Stomach (tissue), 9 donors: Measurements from ENCODE around the gene MRE11. TPM values are rescaled to one million over a fixed set of nuclear protein-coding genes. Genes with fewer than 3 reads are reported as not detected.

Experiments used
- DNase-seq, 2 donors: peaks; one replicate each; pipeline versions ENCODE4 v3.0.0 to v3.0.0-alpha.2; 2013 to 2019
- H3K27ac ChIP-seq, 5 donors: fragments of 200-600 bp in 4 of 5; sonication (generic) in 4 of 5; one replicate each; pipeline ENCODE4 v1.5.1; 2013 to 2019; ENCODE audit warnings: mild to moderate bottlenecking in 1 of 5, moderate library complexity in 1 of 5
- H3K27me3 ChIP-seq, 3 donors: fragments of 200-600 bp; sonication (generic); one replicate each; pipeline ENCODE4 v1.5.1; 2017 to 2019; ENCODE audit warnings: mixed run types in 1 of 3
- H3K36me3 ChIP-seq, 4 donors: fragments of 200-600 bp; sonication (generic); 1 replicate in 3 of 4; 2 replicates in 1 of 4; pipeline ENCODE4 v1.5.1; 2016 to 2019
- H3K4me1 ChIP-seq, 4 donors: fragments of 200-600 bp; sonication (generic); one replicate each; pipeline ENCODE4 v1.5.1; 2016 to 2019
- H3K4me3 ChIP-seq, 4 donors: fragments of 200-600 bp; sonication (generic) in 3 of 4; one replicate each; pipeline ENCODE4 v1.5.1; 2016 to 2019; ENCODE audit warnings: mild to moderate bottlenecking in 1 of 4
- H3K9me3 ChIP-seq, 4 donors: fragments of 200-600 bp; sonication (generic); one replicate each; pipeline ENCODE4 v1.5.1; 2016 to 2019
- CTCF ChIP-seq, 7 experiments: fragments of 450-650 bp in 4 of 7; fragments of 200-600 bp in 3 of 7; sonication (generic) in 3 of 7; IDR thresholded peaks; one replicate each; pipeline ENCODE4 v1.5.1; 2016 to 2019; ENCODE audit warnings: antibody characterized with exemption in 7 of 7, control low read depth in 2 of 7, mild to moderate bottlenecking in 1 of 7
- EP300 ChIP-seq: sonication (generic); formaldehyde crosslinking; IDR thresholded peaks from one replicate; pipeline ENCODE4 v1.6.1; 2017; ENCODE audit warnings: antibody characterized with exemption
- POLR2A ChIP-seq, 4 donors: fragments of 450-650 bp; IDR thresholded peaks; one replicate each; pipeline ENCODE4 v1.6.1; 2016; ENCODE audit warnings: antibody characterized with exemption in 4 of 4, control low read depth in 2 of 4, mild to moderate bottlenecking in 1 of 4, moderate library complexity in 1 of 4
- POLR2AphosphoS5 ChIP-seq, 3 donors: sonication (generic); formaldehyde crosslinking; IDR thresholded peaks; one replicate each; pipeline ENCODE4 v1.6.1; 2016; ENCODE audit warnings: antibody characterized with exemption in 3 of 3
- WGBS, 5 donors: extraction: QIAGEN DNeasy Blood & Tissue Kit in 3 of 5; methylation state at CpG; one replicate each; pipeline versions ENCODE4 v1.1.5 to v1.1.7; 2013 to 2018; 5-methylcytosine and 5-hydroxymethylcytosine counted together
- intact Hi-C: fragments of 100-400 bp; cut with DNase I; formaldehyde crosslinking; loops from one replicate; pipeline ENCODE4 v1.15.1; 2023; ENCODE audit warnings: low total_unique reads
- polyA plus RNA-seq, 3 donors: library from polyadenylated mRNA; stranded (reverse); fragments of 200-250 nt; gene quantifications; one replicate each; pipeline ENCODE4 v1.2.3, GENCODE V29; 2013
- total RNA-seq, 5 donors: library from RNA; depleted of rRNA; stranded (reverse); fragments of >200 nt; gene quantifications; one replicate each; pipeline versions ENCODE4 v1.1.0 to v1.2.3, GENCODE V29; 2014 to 2016
- donor health status: healthy with polysubstance abuse.
- donor health status: Bipolar disorder and iron deficiency.
- donor health status: healthy.

The MRE11 gene
- total and polyA plus RNA-seq, 8 donors = 1.5 to 39.3 (median 6.3) TPM

GRCh38 chr11:94418123-94418765, 75.4 kb downstream of the MRE11 start:
- Histone ChIP-seq H3K9me3 (no peaks in the 10 kb centered on the region), H3K4me1 (no peaks in the 10 kb centered on the region), H3K4me3 (no peak overlapping the region), H3K27me3 (no peaks in the 10 kb centered on the region), H3K27ac (no peak overlapping the region), H3K36me3 (peaks cover 0 to 49% (median 45%) of the 10 kb centered on the region in 4 donors)
- DNase-seq = no peak
- WGBS, 5 donors = 67 to 87% (median 83%) methylated on average over 3 of the region's 3 CpGs
- intact Hi-C loops = no loop called here
- TF ChIP-seq EP300 = no peak
- no peak for TF ChIP-seq POLR2AphosphoS5 (IDR thresholded peaks at IDR 0.05)
- TF ChIP-seq CTCF (IDR thresholded peaks at IDR 0.05) = no peak
- no peak for TF ChIP-seq POLR2A (IDR thresholded peaks at IDR 0.05)

GRCh38 chr11:94417386-94417987, 76.2 kb downstream of the MRE11 start:
- WGBS, 5 donors = 57 to 67% (median 64%) methylated on average over 4 of the region's 4 CpGs
- Histone ChIP-seq H3K27ac (no peak overlapping the region), H3K4me1 (no peaks in the 10 kb centered on the region), H3K9me3 (no peaks in the 10 kb centered on the region), H3K4me3 (no peak overlapping the region), H3K36me3 (peaks cover 0 to 42% (median 37%) of the 10 kb centered on the region in 4 donors), H3K27me3 (no peaks in the 10 kb centered on the region)
- TF ChIP-seq EP300 (no peak), CTCF (IDR thresholded peaks at IDR 0.05) (peak in 4 of 7 experiments; percentile 9 to 42 (median 26))
- DNase-seq = peak in 1 of 2 donors; percentile 57
- intact Hi-C loops = no loop called here

- Histone ChIP-seq H3K27me3 (peaks cover 0 to 27% (median 16%) of the 10 kb centered on the region in 3 donors), H3K4me1 (peaks cover 7 to 14% (median 11%) of the 10 kb centered on the region in 4 donors), H3K36me3 (no peaks in the 10 kb centered on the region), H3K9me3 (peaks cover 0 to 12% (median 3%) of the 10 kb centered on the region in 4 donors), H3K4me3 (no peak overlapping the region), H3K27ac (no peak overlapping the region)
- intact Hi-C loops = no loop called here
- TF ChIP-seq EP300 (no peak), POLR2AphosphoS5 (IDR thresholded peaks at IDR 0.05) (no peak), CTCF (IDR thresholded peaks at IDR 0.05) (no peak), POLR2A (IDR thresholded peaks at IDR 0.05) (no peak)
- no peak for DNase-seq
- WGBS, 5 donors = 87 to 95% (median 91%) methylated on average over 4 of the region's 4 CpGs
Measured at GRCh38 chr11:94405062-94405833, 88.4 kb downstream of the MRE11 start.

GRCh38 chr11:94402355-94402754, 91.3 kb downstream of the MRE11 start:
- DNase-seq = no peak
- Histone ChIP-seq H3K4me3 (no peak overlapping the region), H3K27ac (no peak overlapping the region), H3K27me3 (peaks cover 0 to 45% (median 22%) of the 10 kb centered on the region in 3 donors), H3K4me1 (peaks cover 7 to 14% (median 11%) of the 10 kb centered on the region in 4 donors), H3K36me3 (no peaks in the 10 kb centered on the region), H3K9me3 (peaks cover 0 to 10% (median 3%) of the 10 kb centered on the region in 4 donors)
- intact Hi-C loops = no loop called here
- TF ChIP-seq POLR2AphosphoS5 (IDR thresholded peaks at IDR 0.05) (no peak), CTCF (IDR thresholded peaks at IDR 0.05) (no peak), POLR2A (IDR thresholded peaks at IDR 0.05) (no peak), EP300 (no peak)
- 6 to 25% (median 18%) methylated on average over 1 of the region's 1 CpG for WGBS, 5 donors
